ENCODE measurements around the gene TTYH2. TPM values are rescaled to one million over a fixed set of nuclear protein-coding genes. Genes with fewer than 3 reads are reported as not detected.

The TTYH2 gene
- total RNA-seq, 4 donors from 2014 or later = 5.5 to 7.7 (median 6.3) TPM

DNA sequence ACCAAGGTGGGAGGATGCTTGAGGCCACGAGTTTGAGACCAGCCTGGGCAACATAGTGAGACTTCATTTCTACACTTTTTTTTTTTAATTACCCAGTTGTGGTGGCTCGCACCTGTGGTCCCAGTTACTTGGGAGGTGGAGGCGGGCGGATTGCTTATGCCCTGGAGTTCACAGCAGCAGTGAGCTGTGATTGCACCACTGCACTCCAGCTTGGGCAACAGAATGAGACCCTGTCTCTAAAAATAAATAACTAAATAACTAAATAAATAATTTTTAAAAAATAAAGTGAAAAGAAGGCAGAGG is 70.0 kb downstream of the TTYH2 start:
- Histone ChIP-seq H3K9me3 (no peaks in the 10 kb centered on the region), H3K4me3 (no peak overlapping the region), H3K36me3 (no peaks in the 10 kb centered on the region), H3K27me3 (peaks cover 34% of the 10 kb centered on the region), H3K27ac (no peak overlapping the region), H3K4me1 (peaks cover 0 to 7% (median 0%) of the 10 kb centered on the region in 3 donors)
- 81 to 84% methylated on average over 2 to 3 of the region's 4 CpGs for WGBS, 2 donors (ENCODE audit: low coverage in 1 of 2)
- no peak for ATAC-seq
- no peak for TF ChIP-seq POLR2A (IDR thresholded peaks at IDR 0.05)
- no peak for TF ChIP-seq EP300 (IDR thresholded peaks at IDR 0.05)
- TF ChIP-seq POLR2AphosphoS5 (IDR thresholded peaks at IDR 0.05) = no peak
- TF ChIP-seq, protein P1, sequence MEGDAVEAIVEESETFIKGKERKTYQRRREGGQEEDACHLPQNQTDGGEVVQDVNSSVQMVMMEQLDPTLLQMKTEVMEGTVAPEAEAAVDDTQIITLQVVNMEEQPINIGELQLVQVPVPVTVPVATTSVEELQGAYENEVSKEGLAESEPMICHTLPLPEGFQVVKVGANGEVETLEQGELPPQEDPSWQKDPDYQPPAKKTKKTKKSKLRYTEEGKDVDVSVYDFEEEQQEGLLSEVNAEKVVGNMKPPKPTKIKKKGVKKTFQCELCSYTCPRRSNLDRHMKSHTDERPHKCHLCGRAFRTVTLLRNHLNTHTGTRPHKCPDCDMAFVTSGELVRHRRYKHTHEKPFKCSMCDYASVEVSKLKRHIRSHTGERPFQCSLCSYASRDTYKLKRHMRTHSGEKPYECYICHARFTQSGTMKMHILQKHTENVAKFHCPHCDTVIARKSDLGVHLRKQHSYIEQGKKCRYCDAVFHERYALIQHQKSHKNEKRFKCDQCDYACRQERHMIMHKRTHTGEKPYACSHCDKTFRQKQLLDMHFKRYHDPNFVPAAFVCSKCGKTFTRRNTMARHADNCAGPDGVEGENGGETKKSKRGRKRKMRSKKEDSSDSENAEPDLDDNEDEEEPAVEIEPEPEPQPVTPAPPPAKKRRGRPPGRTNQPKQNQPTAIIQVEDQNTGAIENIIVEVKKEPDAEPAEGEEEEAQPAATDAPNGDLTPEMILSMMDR (IDR thresholded peaks at IDR 0.05) = no peak

DNA sequence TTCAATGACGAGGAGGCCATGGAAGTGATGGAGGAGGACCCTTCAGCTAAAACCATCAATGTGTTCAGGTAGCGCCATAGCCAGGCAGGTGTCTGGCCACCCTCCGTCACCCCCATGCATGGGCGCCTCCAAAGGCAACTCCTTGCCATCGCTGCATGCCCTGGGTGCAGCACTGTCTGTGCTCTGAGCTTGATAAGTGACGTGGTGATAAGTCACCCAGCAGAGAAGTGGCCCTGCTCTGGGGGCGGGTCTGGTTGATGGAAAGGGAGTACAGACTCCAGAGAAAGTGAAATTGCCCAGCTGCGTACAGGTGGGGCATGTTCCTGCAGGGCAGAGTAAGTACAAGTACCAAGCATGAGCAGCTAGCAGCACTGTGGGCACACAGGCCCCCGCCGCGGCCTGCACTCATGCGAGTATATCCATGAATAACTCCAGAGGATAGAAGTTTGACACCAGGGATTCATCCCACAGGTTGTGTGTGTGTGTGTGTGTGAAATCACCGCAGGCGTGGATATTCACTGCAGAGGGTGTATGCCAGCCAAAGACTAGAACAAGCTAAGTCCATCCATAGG is 73.7 kb downstream of the TTYH2 start:
- no peak overlapping the region for H3K27ac ChIP-seq
- no peak overlapping the region for H3K4me3 ChIP-seq
- no peaks in the 10 kb centered on the region for H3K9me3 ChIP-seq
- no peaks in the 10 kb centered on the region for H3K36me3 ChIP-seq
- peaks cover 28% of the 10 kb centered on the region for H3K27me3 ChIP-seq
- H3K4me1 ChIP-seq = peaks cover 0 to 7% (median 0%) of the 10 kb centered on the region in 3 donors
- 86 to 100% methylated on average over 1 to 5 of the region's 14 CpGs for WGBS, 2 donors (ENCODE audit: low coverage in 1 of 2)
- no peak for TF ChIP-seq EP300 (IDR thresholded peaks at IDR 0.05)
- no peak for TF ChIP-seq POLR2A (IDR thresholded peaks at IDR 0.05)
- TF ChIP-seq POLR2AphosphoS5 (IDR thresholded peaks at IDR 0.05) = no peak
- TF ChIP-seq, protein P1 (IDR thresholded peaks at IDR 0.05) = no peak
- ATAC-seq = no peak

DNA sequence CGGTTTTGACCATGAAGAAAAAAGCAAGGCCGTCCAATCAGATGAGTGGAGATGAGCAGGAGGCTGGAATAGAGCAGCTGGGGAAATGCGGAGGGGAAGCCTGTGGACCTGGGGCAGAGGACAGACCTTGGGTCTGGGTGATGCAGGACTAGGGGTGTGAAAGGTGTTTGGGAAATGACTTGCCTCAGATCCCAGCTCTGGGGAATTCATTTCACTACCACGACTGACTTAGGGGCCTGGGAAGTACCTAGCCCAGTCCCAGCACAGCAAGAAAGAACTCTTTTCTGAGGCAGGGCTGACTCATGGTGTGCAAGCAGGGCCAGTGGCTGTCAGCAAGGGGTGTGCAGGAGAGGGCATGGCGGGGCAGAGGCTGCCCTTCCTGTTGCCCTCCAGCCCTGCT is 75.4 kb downstream of the TTYH2 start:
- 63 to 92% methylated on average over 3 to 4 of the region's 5 CpGs for WGBS, 2 donors (ENCODE audit: low coverage in 1 of 2)
- Histone ChIP-seq H3K9me3 (no peaks in the 10 kb centered on the region), H3K27me3 (peaks cover 15% of the 10 kb centered on the region), H3K4me1 (peaks cover 0 to 7% (median 0%) of the 10 kb centered on the region in 3 donors), H3K36me3 (no peaks in the 10 kb centered on the region), H3K27ac (no peak overlapping the region), H3K4me3 (no peak overlapping the region)
- TF ChIP-seq, protein P1 (IDR thresholded peaks at IDR 0.05) = no peak
- no peak for ATAC-seq

DNA sequence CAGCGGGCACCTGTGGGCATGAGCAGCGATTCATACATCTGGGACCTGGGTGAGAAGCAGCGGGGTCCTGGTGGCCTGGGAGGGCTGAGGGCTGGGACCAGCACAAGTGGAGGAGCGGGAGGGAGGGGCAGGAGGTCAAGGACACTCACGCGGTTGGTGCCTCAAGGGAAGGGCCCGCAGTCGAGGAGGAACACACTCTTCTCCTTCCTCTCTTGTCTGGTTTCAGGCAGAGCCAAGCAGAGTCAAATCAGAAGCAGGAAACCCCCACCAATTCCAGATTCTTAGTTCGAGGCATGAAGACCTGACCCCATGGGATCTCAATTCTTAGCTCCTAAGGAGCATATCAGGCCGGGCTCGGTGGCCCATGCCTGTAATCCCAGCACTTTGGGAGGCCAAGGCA is 76.3 kb downstream of the TTYH2 start:
- Histone ChIP-seq H3K9me3 (no peaks in the 10 kb centered on the region), H3K4me3 (no peak overlapping the region), H3K27me3 (peaks cover 6% of the 10 kb centered on the region), H3K36me3 (no peaks in the 10 kb centered on the region), H3K27ac (no peak overlapping the region), H3K4me1 (peaks cover 0 to 6% (median 0%) of the 10 kb centered on the region in 3 donors)
- 95% methylated on average over 3 of the region's 11 CpGs; no CpG with 5 or more reads in 1 of the 2 donors for WGBS, 2 donors (ENCODE audit: low coverage in 1 of 2)
- TF ChIP-seq POLR2AphosphoS5 (IDR thresholded peaks at IDR 0.05) (no peak), POLR2A (IDR thresholded peaks at IDR 0.05) (no peak), EP300 (IDR thresholded peaks at IDR 0.05) (no peak)
- TF ChIP-seq, protein P1 (IDR thresholded peaks at IDR 0.05) = no peak
- ATAC-seq = no peak

DNA sequence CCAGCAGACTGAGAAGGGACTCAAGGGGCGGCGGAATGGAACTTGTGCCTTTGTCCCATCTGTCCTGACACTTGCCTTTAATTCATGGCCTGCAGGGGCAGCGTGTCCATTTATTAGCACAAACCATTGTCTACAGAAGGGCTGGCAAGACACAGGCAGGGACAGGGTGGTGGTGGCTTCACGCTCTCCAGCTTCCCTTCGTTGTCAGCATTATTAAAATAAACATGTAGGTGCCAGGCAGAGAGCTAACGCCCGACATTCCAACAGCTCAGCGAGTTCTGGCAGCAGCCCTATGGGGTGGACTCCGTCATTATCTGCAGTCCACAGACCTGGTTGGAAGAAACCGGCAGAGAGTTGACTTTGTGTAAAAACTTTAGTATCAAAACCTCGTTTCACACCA is 77.0 kb downstream of the TTYH2 start:
- no peaks in the 10 kb centered on the region for H3K36me3 ChIP-seq
- H3K4me1 ChIP-seq = no peaks in the 10 kb centered on the region
- 43 to 60% methylated on average over 5 to 11 of the region's 11 CpGs for WGBS, 2 donors (ENCODE audit: low coverage in 1 of 2)
- no peak overlapping the region for H3K27ac ChIP-seq
- no peaks in the 10 kb centered on the region for H3K9me3 ChIP-seq
- no peak for ATAC-seq
- H3K4me3 ChIP-seq = no peak overlapping the region
- no peaks in the 10 kb centered on the region for H3K27me3 ChIP-seq
- TF ChIP-seq POLR2AphosphoS5 (IDR thresholded peaks at IDR 0.05) (no peak), POLR2A (IDR thresholded peaks at IDR 0.05) (no peak), EP300 (IDR thresholded peaks at IDR 0.05) (no peak)
- TF ChIP-seq, protein P1 (IDR thresholded peaks at IDR 0.05) = no peak
